Right lung (tissue), 10 donors: ENCODE measurements around the gene METTL21C. TPM values are rescaled to one million over a fixed set of nuclear protein-coding genes. Genes with fewer than 3 reads are reported as not detected.

ENCODE experiments used
- DNase-seq, 2 donors: peaks; one replicate each; pipeline ENCODE4 v3.0.0-alpha.2; 2013
- long read RNA-seq, 8 donors: transcript quantifications; one replicate each; lab custom pipeline, GENCODE V29; 2026
- polyA plus RNA-seq, 5 donors: library from polyadenylated mRNA; unstranded; fragments of 120-200 nt; gene quantifications; one replicate each; pipeline versions ENCODE4 v1.2.1 to v1.2.3, GENCODE V29; 2013; ENCODE audit warnings: inconsistent platforms in 1 of 5, low replicate concordance in 1 of 5; ENCODE audit not compliant: insufficient read length in 5 of 5, insufficient read depth in 1 of 5

METTL21C gene
- 1 to 10 TPM in 1 of 5 donors, not detected in 4; 1.5 TPM for polyA plus RNA-seq
- long read RNA-seq, donor 1: 0 reads
- long read RNA-seq, donor 2: 0 reads
- long read RNA-seq, donor 3: 0 reads
- long read RNA-seq, donor 4: 0 reads
- long read RNA-seq, donor 5: 0 reads
- long read RNA-seq, donor 6: 0 reads
- long read RNA-seq, donor 7, partial matches to known transcripts: 0 of 1 reads
- long read RNA-seq, donor 7, other reads (novel, unspliced or antisense): 0 of 1 reads
- long read RNA-seq, donor 8: 0 reads

DNA sequence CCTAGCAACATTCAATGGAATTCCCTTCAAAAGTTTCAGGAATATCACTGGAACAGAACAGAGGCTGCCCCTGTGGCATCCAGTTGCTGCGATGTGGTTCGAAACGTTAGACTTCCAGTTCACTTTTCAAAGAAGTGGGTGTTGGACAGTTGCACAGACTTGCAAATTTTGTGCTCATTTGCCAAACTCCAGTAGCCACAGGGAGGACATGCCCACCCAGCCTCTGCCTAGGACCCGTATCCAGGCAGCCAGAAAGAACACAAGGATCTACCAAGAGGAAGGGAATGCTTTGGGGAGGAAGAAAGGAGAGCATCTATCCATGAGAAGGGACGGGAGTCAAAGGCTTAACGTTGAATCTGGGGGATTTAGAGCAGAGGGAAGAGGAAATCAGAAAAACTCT lies at the start of gene METTL21C:
Gene METTL21C, minus strand, starts transcription at position 108 of the 400 bp plus-strand sequence. CDS start 546 bp downstream, outside the sequence.
- no peak for DNase-seq

DNA sequence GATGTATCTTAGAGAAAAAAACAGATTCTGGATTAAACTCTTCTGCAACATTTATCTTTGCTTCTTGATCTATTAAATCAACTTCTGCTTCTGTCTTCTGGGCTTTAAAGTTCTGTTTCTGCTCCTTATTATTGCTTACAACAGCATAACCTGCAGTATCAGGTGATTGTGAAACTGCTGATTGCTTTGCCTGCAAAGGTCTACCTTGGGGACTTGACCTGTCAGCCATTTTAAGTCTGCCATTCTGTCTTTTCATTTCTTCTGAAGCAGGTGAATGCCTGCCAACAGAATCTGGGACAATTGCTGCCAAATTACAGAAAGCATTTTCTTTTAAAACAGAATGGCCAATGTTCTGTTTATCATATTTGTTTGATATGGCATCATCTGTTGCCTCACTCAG lies 47.7 kb upstream of the METTL21C start:
- DNase-seq: no peak

DNA sequence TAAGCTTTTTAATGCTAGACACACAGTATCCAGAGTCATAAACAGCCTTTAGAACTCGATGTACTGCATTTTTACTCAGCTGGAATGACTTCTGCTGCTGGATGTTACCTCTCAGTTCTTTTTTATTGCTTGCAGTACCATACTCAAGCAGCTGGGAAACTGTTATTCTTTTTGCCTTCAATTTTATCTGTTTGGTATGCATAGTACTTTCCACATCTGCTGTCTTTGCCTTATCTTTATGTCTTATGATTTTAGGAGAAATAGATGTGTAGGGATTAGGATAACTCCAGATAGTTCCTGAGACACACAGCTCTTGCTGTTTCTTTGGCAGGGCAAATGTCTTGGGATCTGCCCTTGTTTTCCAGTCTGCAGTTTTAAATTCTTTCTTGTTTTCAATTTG lies 47.3 kb upstream of the METTL21C start:
- no peak for DNase-seq

DNA sequence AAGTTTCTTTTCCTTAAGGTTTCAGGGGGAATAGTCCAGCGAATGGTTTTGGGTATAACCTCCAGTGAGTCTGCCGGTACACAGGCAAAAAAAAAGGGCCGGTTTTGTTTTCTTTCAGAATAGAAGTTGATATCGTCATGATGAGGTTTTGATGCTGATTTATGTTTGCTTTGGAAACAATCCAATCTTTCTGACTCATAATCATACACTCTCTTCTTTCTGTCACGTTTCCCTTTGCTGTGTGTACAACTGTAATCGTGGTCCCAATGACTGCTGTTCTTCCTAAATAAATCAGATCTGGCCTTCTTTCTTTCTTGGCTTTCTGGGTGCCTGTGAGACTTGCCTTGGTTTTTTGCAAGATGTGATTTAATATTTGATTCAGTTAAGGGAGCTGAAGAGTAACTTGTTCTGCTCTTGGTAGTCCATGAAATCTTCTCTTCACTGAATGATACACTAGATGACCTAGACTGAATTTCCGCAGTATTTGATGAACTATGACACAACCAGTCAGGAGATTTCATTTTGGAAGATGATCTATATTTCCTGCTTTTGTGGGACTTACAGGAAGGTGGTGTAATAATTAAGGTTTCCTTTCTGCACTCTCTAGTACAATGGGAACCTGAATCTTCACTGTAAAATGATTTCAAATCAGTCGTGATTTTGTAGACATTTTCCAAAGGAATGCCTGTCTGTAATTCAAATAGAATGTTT lies 34.9 kb upstream of the METTL21C start:
- no peak for DNase-seq

DNA sequence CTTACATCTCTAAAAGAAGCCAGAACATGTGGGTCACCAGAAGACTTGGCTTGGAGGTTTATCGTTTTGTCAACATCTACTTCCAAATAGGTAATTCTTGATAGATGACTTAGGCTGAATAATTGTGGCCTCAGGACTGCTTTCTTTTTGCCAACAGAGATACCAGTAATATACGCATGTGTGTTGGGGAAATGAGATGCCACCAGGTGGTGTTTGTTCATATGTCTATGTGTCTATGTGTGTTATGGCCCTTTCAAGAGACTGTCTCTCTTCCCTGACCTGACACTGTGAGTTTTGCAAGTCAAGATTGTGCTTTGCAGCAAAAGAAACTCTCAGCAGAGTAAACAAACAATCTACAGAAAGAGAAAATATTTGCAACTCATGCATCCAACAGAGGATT lies 31.6 kb upstream of the METTL21C start:
- DNase-seq: no peak

DNA sequence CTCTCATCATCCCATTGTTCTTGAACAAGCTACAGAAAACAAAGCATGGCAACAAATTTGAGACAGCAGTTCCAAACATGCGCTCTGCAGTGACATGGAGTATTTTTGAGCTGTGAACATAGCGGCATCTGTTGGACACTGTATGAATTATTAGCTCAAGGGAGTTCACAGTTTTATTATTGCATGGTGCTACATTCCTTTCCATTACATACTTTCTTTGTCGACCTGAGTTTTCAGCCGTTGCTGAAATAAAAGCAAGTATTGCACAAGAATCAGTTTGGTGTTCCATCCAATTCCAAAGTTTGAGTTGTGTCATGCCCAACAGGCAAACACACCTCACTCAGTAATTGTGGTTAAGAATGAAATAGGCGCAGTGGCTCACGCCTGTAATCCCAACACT lies 30.1 kb upstream of the METTL21C start:
- DNase-seq: no peak

DNA sequence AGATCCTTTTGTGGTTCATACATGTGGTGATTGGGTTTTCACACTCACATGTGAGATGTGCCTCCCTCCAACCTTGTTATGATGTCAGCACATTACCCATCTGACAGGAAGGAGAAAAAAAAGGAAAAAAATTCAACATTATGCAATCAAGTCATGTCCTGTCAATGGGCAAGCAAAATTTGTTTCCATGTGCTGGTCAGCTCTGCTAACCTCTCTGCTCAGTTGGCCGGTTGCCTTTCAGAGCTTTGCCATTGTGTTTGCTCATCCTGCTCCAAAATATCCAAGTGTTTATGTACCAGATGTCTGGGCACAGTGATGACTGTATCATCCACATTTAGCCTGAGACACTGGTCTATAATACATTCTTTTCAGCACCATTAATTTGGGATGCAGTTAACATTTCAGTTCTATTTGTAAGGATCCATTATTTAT lies 27.0 kb upstream of the METTL21C start:
- DNase-seq: no peak

DNA sequence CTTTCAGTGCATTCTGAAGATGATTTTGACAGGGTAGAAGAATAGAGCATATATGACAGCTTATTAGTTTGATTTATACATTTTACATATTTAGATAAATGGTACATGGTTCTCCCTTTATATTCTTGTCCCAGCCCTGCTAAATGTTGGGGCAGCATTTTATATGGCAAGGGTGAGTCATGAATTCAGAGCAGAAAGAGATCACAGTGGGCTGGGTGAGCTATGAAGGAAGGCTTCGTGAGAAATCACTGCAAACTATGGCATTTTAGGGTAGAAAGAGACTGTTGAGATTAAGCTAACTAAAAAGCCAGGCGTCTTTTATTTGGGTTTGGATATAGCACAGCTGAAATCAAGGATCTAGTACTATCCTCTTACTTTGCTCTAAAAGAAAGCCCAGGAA lies 23.9 kb upstream of the METTL21C start:
- DNase-seq: no peak

DNA sequence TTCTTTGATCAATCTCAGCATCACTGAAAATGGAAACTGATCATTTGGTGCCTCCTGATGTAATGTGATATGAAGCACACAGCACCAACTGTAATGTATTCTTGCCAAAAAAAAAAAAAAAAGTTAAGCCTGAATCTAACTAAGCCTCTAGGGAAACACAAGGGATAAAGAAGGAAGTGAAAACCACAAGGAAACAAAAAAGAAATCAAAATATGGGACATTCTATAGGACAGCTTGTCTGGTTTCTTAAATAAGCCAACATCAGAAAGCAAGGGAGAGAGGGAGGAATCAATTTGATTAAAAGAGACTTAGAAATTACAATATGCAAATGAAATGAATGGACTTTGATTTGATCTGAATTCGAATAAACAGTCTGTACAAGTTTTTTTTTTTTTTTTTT lies 20.6 kb upstream of the METTL21C start:
- no peak for DNase-seq

DNA sequence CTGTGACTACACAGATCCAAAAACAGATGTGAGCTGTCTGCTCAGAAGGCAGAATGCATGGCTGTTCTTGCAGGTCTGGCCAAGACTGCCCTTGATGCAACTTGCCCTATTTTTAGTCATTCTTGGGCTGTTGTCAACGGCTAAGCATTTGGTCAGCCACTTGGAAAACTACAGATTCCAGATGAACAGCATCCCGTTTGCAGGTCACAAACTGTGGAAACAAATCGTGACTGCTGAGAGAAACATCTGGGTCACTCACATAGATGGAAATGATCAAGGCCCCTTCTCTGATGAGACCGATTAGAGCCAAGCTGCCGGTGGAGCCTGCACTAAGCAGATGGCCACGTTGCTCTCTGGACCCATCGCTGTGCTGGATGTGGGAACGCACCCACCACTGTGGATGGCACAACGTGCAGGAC lies 15.4 kb upstream of the METTL21C start:
- no peak for DNase-seq

DNA sequence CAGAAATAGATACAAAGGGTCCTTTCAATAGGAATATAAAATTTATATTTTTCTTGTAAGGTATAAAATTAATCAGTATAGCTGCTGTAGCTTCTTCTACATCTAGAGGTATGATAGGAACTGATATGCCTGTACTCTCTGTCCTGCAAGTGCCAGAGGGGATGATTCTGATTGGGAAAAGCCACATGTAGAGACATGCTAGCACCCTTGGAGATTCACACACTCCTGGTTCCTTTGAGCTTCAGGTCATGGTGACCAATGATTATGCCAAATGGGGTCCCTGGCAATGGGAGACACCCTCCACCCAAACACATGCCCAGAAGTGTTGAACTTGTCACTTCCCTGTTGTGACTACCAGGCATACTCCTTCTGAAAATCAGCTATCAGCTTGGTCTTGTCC lies 14.7 kb upstream of the METTL21C start:
- DNase-seq: no peak

DNA sequence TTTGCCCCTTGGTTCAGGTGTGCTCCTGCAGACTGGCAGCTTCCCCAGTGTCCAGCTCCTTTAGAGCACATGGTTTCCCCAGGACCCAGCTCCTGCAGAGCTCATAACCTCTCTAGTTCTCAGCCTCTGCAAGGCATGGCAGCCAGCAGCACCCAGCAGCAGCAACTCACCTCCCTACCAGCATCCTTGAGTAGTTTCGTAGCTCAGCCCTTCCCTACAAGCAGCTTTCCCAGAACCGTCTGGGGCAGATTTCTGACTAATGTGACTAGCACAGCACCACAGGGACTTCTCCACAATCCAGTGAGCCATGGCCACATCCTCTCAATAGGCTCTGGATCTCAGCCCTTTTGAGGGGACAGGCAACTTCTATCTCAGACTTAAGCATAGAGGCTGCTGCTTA lies 14.1 kb upstream of the METTL21C start:
- no peak for DNase-seq

DNA sequence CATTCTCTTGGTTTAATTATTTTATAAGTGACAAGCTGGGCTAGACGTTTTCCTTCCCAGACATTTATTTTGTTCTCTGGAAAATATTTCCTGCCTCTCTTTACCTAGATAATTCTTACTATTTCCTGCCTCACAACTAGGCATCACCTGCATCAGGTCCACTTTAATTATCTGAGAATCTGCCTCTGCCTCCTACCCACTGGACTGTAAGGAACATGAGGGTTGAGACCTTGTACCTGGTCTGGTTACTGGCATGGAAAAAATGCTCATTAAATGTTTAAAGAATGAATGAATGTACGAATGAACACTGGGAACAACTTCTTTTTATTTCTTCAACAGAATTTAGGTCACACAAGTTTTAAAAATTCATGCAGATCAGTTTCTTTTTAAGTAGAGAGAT lies 13.4 kb upstream of the METTL21C start:
- DNase-seq: no peak

DNA sequence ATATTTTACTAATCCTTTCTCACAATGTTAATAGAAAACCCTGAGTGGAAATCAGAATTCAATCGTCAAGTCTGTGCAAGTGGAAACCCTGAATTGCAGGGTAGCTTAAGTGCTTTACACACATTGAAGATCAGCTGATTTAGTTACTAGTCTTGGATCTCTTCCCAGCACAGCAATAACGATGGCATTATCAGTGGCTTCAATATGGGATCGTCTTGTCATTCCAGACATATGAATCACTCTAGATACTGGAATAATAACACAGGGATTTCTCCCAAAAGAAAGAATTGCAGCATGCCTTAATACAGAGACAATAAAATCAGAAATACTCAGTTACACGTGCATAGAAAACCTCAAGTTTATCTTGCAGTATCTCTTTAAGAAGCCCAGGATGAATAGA lies 12.6 kb upstream of the METTL21C start:
- DNase-seq: no peak

DNA sequence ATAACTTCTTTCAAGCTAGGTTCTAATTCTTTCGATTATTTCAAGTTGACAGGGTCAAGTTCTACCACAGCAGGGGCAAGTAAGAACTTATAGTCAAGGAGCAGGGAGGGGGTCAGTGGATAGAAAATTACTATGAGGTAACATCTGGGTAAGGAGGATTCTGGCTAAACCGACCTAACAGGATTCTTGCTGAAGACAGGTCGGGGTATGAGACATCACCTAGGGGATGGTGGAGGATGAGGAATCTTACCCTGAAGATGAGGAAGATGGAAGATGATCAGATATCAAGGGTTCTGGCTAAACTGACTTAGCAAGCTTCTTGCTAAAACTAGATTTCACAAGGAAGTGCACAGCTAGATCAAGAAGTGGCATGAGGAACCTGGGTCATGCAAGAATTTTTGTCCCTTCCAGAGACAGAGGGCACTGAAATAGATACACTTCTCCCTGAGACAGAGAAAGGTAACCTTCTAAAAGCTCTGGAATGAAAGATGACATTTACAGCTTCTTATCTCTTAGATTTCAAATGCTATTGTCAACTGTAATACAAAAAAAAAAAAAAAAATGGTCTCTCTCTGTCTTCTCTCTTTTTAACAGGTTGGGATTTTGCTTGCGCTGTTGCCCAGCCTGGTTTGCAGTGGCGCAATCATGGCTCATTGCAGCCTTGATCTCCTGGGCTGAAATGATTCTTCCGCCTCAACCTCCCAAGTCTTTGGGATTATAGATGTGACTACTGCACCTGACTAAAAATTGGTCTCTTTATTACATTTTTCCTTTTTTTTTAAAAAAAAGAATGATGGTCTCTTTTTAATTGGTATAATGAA lies 9.6 kb upstream of the METTL21C start:
- DNase-seq: no peak

DNA sequence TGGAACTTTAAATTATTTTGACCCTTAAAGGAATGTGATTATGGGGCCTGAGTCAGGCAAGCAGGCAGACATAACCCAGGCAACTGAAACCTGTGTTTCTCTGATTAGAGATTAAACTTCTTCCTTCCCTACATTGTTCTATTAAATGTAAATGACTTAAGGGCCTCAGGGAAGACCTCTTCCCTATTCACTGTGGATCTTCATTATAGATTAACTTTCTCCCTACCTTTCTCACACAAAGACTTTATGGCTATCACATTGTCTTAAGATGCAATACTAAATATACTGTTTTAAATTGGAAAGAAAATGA lies 8.8 kb upstream of the METTL21C start:
- DNase-seq: no peak

DNA sequence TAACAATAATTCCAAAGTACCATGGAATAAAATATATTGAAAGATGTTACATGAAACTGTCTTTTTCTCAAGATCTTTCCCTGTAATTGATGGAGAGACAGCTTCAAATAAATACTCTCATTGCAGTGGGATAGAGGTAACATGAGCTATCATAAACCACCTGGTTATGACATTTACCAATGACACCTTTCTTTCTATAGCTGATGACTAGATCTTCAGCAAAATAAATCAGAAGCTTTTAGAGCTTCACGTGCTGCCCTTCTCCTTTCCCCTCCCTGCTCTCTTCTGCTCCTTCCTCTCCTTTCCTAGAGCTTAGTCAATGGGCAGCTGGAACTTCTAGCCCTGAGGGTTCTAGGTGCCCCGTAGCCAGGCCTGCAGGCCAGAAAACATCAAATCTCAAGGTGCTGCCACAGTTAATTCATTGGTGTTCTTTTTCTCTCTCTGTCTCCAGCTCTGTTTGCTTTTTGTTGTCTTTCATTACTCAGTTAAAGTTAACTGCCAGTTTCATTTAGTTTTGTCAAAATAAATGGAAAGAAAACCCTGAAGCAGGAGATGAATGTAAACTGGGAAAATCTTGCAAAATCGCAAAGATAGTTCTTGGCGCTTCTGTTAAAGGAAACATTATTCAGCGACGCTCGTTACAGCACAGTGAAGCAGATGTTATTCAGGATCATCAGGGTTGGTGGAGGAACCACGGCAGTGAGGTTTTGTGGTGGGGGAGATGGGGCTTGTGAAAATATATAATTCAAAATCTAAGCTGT lies 8.3 kb upstream of the METTL21C start:
- no peak for DNase-seq

DNA sequence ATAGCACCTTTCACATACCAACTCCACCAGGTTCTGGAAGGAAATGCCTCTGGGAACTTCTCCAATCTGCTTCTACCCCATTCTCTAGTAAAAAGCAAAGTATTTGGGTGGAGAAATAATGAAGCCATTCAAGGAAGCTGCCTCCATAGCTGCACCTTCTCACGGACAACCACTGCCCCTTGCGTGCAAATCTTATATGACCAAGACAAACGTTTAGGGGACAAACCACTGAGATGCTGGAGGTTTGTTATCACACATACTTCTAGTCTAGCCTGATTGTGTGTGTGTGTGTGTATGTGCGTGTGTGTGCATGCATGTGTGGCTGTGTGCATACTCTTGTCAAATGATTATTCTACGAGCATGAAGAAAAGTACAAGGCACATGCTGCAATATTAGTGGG lies 6.5 kb upstream of the METTL21C start:
- DNase-seq: no peak

DNA sequence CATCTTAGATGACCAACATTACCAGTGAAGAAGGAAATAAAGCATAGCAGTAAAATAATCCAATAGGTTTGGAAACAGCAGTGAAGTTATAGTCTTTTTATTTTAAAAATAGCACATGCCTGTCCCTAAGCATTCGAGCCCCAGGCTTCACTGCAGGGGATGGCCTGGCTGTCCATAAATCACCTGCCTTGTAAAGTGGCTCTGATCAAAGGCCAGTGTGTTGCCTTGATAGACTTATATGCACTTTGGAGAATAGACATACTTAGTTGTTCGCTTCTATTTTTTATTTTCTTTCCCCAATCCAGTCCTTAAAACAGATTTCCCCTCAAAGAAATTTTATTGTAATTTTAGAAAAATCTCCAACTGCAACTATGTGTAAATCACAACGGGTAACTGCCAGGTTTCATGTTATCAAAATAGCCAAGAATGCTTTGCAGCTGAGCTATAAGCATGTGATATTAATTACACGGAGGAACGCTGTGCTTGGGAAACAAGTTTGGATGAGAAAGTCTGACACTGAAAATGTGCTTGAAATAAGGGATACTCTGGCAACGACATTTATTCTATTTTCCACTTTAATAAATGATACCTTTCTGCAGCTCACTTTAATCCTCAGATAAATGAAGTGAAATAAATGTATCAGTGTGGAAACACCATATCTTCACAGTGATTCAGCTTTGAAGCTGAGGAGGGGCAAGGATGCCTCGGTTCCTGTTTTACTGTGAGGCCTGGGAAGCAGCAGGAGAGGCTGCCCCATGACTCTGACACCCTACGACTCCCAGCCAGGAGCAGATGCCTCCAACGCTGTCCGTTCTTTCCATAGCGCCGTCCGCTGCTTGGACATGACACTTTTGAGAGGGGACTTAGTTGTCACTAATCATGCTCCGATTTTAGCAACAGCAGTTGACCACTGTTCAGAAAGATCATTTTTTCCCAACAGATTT lies 5.5 kb upstream of the METTL21C start:
- no peak for DNase-seq

DNA sequence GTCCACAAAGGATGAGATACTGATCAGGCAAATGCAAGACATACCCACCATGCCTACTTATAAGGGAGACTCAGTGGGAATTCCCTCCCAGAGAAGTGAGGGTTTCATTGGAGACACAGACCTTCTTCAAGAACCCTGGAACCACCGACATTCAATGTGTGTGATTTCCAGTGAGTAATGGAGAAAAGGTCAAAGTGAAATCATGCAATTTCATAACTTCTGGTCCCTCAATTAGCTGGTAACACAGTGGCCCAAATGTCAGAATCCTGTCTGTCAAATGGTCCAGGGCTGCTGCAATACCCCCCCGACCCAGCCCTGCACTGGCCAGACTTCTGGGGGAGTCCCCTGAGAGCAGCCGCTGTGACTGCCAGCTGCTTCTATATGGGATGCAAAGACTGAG lies 4.7 kb upstream of the METTL21C start:
- no peak for DNase-seq

DNA sequence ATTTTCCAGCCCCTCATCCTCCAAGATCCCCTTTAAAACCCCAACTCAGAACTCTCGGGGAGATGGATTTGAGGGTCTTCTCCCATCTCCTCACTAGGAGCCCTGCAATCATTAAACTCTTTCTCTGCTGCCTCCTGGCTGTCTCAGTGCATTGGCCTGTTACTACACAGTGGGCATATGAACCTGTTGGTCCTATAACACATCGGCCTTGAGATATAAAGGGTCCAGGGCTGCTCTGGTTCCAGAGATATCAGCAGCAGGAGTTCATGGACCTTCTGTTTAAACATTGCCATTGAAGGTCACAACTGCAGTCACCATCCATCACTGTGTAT lies 3.8 kb upstream of the METTL21C start:
- no peak for DNase-seq
